Measurements from ENCODE around the gene C8A.

C8A gene

GRCh38 chr1:56938646-56939045 is 84.0 kb downstream of the C8A start:
- Histone ChIP-seq H3K27me3 (ENCODE audit: control insufficient read depth, insufficient read depth, low read length) (no peaks in the 10 kb centered on the region), H3K9ac (ENCODE audit: low read length) (no peak overlapping the region), H3K4me3 (ENCODE audit: low read length) (no peak overlapping the region), H3K36me3 (ENCODE audit: control insufficient read depth, insufficient read depth, low read length) (no peaks in the 10 kb centered on the region), H3K27ac (ENCODE audit: low read depth, low read length) (no peak overlapping the region), H3K4me1 (ENCODE audit: control insufficient read depth, insufficient read depth, low read length) (no peaks in the 10 kb centered on the region)

DNA sequence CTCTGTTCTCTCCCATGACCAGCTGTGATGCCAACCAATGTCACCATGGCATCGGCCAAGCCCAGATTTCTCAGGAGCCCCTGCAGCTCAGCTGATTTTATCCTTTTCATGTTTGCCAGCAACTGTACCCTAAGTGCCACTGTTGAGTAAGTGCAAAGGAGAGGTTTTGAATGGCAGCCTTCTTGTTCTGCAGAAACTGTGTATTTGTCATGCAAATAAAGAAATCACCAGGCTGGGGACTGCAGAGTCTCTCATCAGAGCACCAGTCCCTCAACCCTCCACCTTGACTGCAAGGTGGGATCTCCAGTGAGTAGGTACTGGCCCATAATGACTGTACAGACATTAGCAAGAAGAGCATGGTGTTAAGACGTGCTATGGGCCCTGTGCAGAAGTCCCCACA is 84.6 kb downstream of the C8A start:
- Histone ChIP-seq H3K4me1 (ENCODE audit: control insufficient read depth, insufficient read depth, low read length) (no peaks in the 10 kb centered on the region), H3K27me3 (ENCODE audit: control insufficient read depth, insufficient read depth, low read length) (no peaks in the 10 kb centered on the region), H3K4me3 (ENCODE audit: low read length) (no peak overlapping the region), H3K27ac (ENCODE audit: low read depth, low read length) (no peak overlapping the region), H3K36me3 (ENCODE audit: control insufficient read depth, insufficient read depth, low read length) (no peaks in the 10 kb centered on the region), H3K9ac (ENCODE audit: low read length) (no peak overlapping the region)

DNA sequence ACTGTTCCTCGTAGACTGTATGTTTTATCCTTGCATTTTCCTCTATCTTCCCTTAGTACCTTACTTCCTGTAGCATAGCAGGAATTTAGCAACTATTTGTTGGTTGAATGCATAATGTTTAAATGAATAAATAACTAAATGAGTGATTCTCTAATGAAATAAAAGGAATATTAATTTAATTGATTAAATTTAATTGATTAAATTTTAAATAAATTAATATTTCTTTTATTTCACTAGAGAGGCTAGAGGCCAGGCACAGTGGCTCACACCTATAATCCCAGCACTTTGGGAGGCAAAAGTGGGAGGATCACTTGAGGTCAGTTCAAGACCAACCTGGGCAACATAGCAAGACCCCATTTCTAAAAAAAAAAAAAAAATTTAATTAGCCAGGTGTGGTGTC is 85.4 kb downstream of the C8A start:
- Histone ChIP-seq H3K4me1 (ENCODE audit: control insufficient read depth, insufficient read depth, low read length) (no peaks in the 10 kb centered on the region), H3K27me3 (ENCODE audit: control insufficient read depth, insufficient read depth, low read length) (no peaks in the 10 kb centered on the region), H3K9ac (ENCODE audit: low read length) (no peak overlapping the region), H3K4me3 (ENCODE audit: low read length) (no peak overlapping the region), H3K27ac (ENCODE audit: low read depth, low read length) (no peak overlapping the region), H3K36me3 (ENCODE audit: control insufficient read depth, insufficient read depth, low read length) (no peaks in the 10 kb centered on the region)

GRCh38 chr1:56948403-56949023 is 93.9 kb downstream of the C8A start:
- Histone ChIP-seq H3K27ac (ENCODE audit: low read depth, low read length) (no peak overlapping the region), H3K27me3 (ENCODE audit: control insufficient read depth, insufficient read depth, low read length) (no peaks in the 10 kb centered on the region), H3K4me3 (ENCODE audit: low read length) (no peak overlapping the region), H3K9ac (ENCODE audit: low read length) (no peak overlapping the region), H3K4me1 (ENCODE audit: control insufficient read depth, insufficient read depth, low read length) (no peaks in the 10 kb centered on the region), H3K36me3 (ENCODE audit: control insufficient read depth, insufficient read depth, low read length) (no peaks in the 10 kb centered on the region)

GRCh38 chr1:56952501-56952900 is 97.9 kb downstream of the C8A start:
- H3K27me3 ChIP-seq (ENCODE audit: control insufficient read depth, insufficient read depth, low read length), result no peaks in the 10 kb centered on the region
- H3K27ac ChIP-seq (ENCODE audit: low read depth, low read length), result no peak overlapping the region
- H3K4me3 ChIP-seq (ENCODE audit: low read length), result no peak overlapping the region
- no peaks in the 10 kb centered on the region for H3K36me3 ChIP-seq (ENCODE audit: control insufficient read depth, insufficient read depth, low read length)
- no peak overlapping the region for H3K9ac ChIP-seq (ENCODE audit: low read length)
- H3K4me1 ChIP-seq (ENCODE audit: control insufficient read depth, insufficient read depth, low read length), result no peaks in the 10 kb centered on the region

- Histone ChIP-seq H3K4me3 (ENCODE audit: low read length) (no peak overlapping the region), H3K9ac (ENCODE audit: low read length) (no peak overlapping the region), H3K27ac (ENCODE audit: low read depth, low read length) (no peak overlapping the region), H3K36me3 (ENCODE audit: control insufficient read depth, insufficient read depth, low read length) (no peaks in the 10 kb centered on the region), H3K4me1 (ENCODE audit: control insufficient read depth, insufficient read depth, low read length) (no peaks in the 10 kb centered on the region), H3K27me3 (ENCODE audit: control insufficient read depth, insufficient read depth, low read length) (no peaks in the 10 kb centered on the region)
These were observed 98.8 kb downstream of the C8A start for GRCh38 chr1:56953386-56953785.

- Histone ChIP-seq H3K4me3 (ENCODE audit: low read length) (no peak overlapping the region), H3K27ac (ENCODE audit: low read depth, low read length) (no peak overlapping the region), H3K9ac (ENCODE audit: low read length) (no peak overlapping the region), H3K4me1 (ENCODE audit: control insufficient read depth, insufficient read depth, low read length) (no peaks in the 10 kb centered on the region), H3K27me3 (ENCODE audit: control insufficient read depth, insufficient read depth, low read length) (no peaks in the 10 kb centered on the region), H3K36me3 (ENCODE audit: control insufficient read depth, insufficient read depth, low read length) (no peaks in the 10 kb centered on the region)
These were observed 100.1 kb downstream of the C8A start for GRCh38 chr1:56954664-56955063.

- Histone ChIP-seq H3K4me3 (ENCODE audit: low read length) (no peak overlapping the region), H3K36me3 (ENCODE audit: control insufficient read depth, insufficient read depth, low read length) (no peaks in the 10 kb centered on the region), H3K27me3 (ENCODE audit: control insufficient read depth, insufficient read depth, low read length) (no peaks in the 10 kb centered on the region), H3K27ac (ENCODE audit: low read depth, low read length) (no peak overlapping the region), H3K9ac (ENCODE audit: low read length) (no peak overlapping the region), H3K4me1 (ENCODE audit: control insufficient read depth, insufficient read depth, low read length) (no peaks in the 10 kb centered on the region)
These were observed 103.3 kb downstream of the C8A start for GRCh38 chr1:56957931-56958330.

DNA sequence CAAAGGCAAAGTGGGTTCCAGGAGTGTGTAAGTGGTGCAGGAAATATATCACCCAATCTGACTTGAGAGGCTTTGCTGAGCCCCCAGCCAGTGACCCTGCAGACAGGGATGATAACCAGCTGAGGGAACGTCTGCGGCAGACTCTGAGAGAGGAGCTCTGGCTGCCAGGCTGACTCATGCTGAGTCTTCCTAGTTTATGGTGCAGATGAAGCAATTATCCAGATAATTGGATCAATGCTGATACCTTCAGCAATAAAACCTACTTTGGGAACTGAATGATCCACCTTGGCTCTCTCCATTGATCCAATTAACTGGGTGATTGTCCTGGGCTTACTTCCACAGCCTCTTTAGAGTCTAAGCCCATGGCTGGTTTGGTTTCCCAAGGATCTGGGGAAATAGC is 103.9 kb downstream of the C8A start:
- no peak overlapping the region for H3K27ac ChIP-seq (ENCODE audit: low read depth, low read length)

GRCh38 chr1:56961426-56961825 is 106.8 kb downstream of the C8A start:
- Histone ChIP-seq H3K27me3 (ENCODE audit: control insufficient read depth, insufficient read depth, low read length) (no peaks in the 10 kb centered on the region), H3K4me1 (ENCODE audit: control insufficient read depth, insufficient read depth, low read length) (no peaks in the 10 kb centered on the region), H3K4me3 (ENCODE audit: low read length) (no peak overlapping the region), H3K9ac (ENCODE audit: low read length) (no peak overlapping the region), H3K36me3 (ENCODE audit: control insufficient read depth, insufficient read depth, low read length) (no peaks in the 10 kb centered on the region), H3K27ac (ENCODE audit: low read depth, low read length) (no peak overlapping the region)

More for the DNA sequence above, 103.9 kb downstream of the C8A start:
- Histone ChIP-seq H3K9ac (ENCODE audit: low read length) (no peak overlapping the region), H3K36me3 (ENCODE audit: control insufficient read depth, insufficient read depth, low read length) (no peaks in the 10 kb centered on the region), H3K4me1 (ENCODE audit: control insufficient read depth, insufficient read depth, low read length) (no peaks in the 10 kb centered on the region), H3K27me3 (ENCODE audit: control insufficient read depth, insufficient read depth, low read length) (no peaks in the 10 kb centered on the region), H3K4me3 (ENCODE audit: low read length) (no peak overlapping the region)

- no peak overlapping the region for H3K27ac ChIP-seq (ENCODE audit: low read depth, low read length)
- no peaks in the 10 kb centered on the region for H3K4me1 ChIP-seq (ENCODE audit: control insufficient read depth, insufficient read depth, low read length)
These were observed 109.1 kb downstream of the C8A start for GRCh38 chr1:56963667-56964066.

DNA sequence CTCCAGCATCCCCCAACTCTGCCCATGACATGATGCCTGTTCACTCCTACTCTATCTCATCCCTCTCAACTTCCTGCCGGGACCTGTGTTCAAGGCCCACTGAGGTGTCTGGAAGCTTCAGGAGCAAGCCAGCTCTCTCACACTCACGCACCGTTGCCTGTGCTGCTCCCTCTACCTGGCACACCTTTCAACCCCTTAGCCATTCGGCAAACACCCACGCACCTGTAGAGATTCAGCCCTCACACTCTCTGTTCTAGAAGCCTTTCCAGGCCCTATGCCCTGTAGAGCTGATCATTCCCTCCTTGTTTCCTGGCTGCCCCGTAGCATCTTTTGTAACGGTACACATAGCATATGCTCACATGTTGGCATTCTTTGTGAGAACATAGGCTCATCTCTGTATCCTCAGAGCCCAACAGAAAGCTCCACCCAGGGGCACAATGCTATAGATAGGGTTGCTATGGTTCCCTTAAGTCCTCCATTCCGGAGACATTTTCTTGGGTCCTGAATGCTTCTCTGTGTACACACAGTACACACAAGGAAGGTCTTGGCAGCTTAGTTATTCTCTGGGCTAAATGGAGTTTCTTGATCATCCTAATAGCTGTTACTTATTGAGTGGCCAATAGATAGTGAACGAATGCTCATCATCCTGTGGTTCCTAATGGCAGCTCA is 109.9 kb downstream of the C8A start:
- Histone ChIP-seq H3K27me3 (ENCODE audit: control insufficient read depth, insufficient read depth, low read length) (no peaks in the 10 kb centered on the region), H3K27ac (ENCODE audit: low read depth, low read length) (no peak overlapping the region), H3K4me1 (ENCODE audit: control insufficient read depth, insufficient read depth, low read length) (no peaks in the 10 kb centered on the region), H3K36me3 (ENCODE audit: control insufficient read depth, insufficient read depth, low read length) (no peaks in the 10 kb centered on the region), H3K4me3 (ENCODE audit: low read length) (no peak overlapping the region), H3K9ac (ENCODE audit: low read length) (no peak overlapping the region)

More at GRCh38 chr1:56963667-56964066, 109.1 kb downstream of the C8A start:
- no peaks in the 10 kb centered on the region for H3K27me3 ChIP-seq (ENCODE audit: control insufficient read depth, insufficient read depth, low read length)
- no peaks in the 10 kb centered on the region for H3K36me3 ChIP-seq (ENCODE audit: control insufficient read depth, insufficient read depth, low read length)
- no peak overlapping the region for H3K4me3 ChIP-seq (ENCODE audit: low read length)
- no peak overlapping the region for H3K9ac ChIP-seq (ENCODE audit: low read length)

DNA sequence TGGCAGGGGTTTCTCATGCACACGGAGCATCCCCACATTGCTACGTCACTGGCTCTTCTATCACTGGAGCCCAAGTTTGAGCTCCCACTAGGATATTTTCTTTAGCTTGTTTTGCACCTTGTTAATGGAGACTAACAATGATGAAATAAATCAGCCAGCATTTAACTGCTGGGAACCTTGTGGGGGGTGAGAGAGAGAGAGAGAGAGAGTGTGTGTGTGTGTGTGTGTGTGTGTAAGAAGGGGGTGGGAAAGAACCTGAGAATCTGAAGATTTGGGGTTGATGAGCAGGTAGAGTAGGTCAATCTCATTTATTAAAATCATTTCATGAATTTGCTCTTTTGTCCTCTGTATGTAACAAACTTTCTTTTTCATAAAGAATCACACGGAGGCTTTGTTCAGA is 110.6 kb downstream of the C8A start:
- H3K36me3 ChIP-seq (ENCODE audit: control insufficient read depth, insufficient read depth, low read length), result no peaks in the 10 kb centered on the region
- H3K27ac ChIP-seq (ENCODE audit: low read depth, low read length), result no peak overlapping the region
- no peaks in the 10 kb centered on the region for H3K4me1 ChIP-seq (ENCODE audit: control insufficient read depth, insufficient read depth, low read length)
- no peak overlapping the region for H3K9ac ChIP-seq (ENCODE audit: low read length)
- no peaks in the 10 kb centered on the region for H3K27me3 ChIP-seq (ENCODE audit: control insufficient read depth, insufficient read depth, low read length)
- H3K4me3 ChIP-seq (ENCODE audit: low read length), result no peak overlapping the region

Data from rectal smooth muscle tissue (tissue), 1 donor.